ENCODE results near the gene CCDC27.
A peak's percentile ranks its signal among the peaks of the same experiment; 100 is the strongest.

CCDC27 gene

GRCh38 chr1:3817138-3817740 lies 65.0 kb downstream of the CCDC27 start:
- DNase-seq (ENCODE audit: low read depth): no peak
- TF ChIP-seq, protein P1, sequence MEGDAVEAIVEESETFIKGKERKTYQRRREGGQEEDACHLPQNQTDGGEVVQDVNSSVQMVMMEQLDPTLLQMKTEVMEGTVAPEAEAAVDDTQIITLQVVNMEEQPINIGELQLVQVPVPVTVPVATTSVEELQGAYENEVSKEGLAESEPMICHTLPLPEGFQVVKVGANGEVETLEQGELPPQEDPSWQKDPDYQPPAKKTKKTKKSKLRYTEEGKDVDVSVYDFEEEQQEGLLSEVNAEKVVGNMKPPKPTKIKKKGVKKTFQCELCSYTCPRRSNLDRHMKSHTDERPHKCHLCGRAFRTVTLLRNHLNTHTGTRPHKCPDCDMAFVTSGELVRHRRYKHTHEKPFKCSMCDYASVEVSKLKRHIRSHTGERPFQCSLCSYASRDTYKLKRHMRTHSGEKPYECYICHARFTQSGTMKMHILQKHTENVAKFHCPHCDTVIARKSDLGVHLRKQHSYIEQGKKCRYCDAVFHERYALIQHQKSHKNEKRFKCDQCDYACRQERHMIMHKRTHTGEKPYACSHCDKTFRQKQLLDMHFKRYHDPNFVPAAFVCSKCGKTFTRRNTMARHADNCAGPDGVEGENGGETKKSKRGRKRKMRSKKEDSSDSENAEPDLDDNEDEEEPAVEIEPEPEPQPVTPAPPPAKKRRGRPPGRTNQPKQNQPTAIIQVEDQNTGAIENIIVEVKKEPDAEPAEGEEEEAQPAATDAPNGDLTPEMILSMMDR (IDR thresholded peaks at IDR 0.05; ENCODE audit: insufficient read depth, low read depth, low read length, missing control alignments): no peak

GRCh38 chr1:3817821-3818597 lies 65.8 kb downstream of the CCDC27 start:
- DNase-seq (ENCODE audit: low read depth): no peak
- H3K4me3 ChIP-seq (ENCODE audit: low read length): no peak overlapping the region
- TF ChIP-seq, protein P1 (IDR thresholded peaks at IDR 0.05; ENCODE audit: insufficient read depth, low read depth, low read length, missing control alignments): no peak

More at GRCh38 chr1:3817138-3817740, 65.0 kb downstream of the CCDC27 start:
- no peak overlapping the region for H3K4me3 ChIP-seq (ENCODE audit: low read length)

DNA sequence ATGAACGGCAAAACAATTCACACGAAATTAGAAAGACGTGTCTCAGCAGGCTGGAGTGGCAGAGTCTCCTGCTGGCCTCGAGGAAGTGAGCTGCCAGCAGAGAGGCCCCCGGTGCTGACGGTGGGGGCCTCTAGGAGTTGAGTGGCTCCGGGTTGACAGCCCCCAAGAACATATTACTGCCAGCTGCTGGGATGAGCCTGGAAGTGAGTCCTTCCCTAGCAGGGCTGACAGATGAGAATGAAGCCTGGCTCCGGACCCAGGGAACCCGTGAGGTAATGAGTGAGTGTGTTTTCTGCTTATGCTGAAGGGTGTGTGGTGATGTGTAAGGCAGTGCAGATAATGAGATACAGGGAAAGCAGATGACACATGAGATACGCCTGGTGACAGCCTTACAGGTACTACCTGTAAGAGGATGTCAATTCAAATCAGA lies 67.5 kb downstream of the CCDC27 start:
- DNase-seq (ENCODE audit: low read depth): peak; percentile 67
- TF ChIP-seq, protein P1 (IDR thresholded peaks at IDR 0.05; ENCODE audit: insufficient read depth, low read depth, low read length, missing control alignments): no peak
- no peak overlapping the region for H3K4me3 ChIP-seq (ENCODE audit: low read length)

- TF ChIP-seq, protein P1 (IDR thresholded peaks at IDR 0.05; ENCODE audit: insufficient read depth, low read depth, low read length, missing control alignments): no peak
- no peak for DNase-seq (ENCODE audit: low read depth)
- H3K4me3 ChIP-seq (ENCODE audit: low read length): no peak overlapping the region
These were observed 68.1 kb downstream of the CCDC27 start for GRCh38 chr1:3820316-3820715.

DNA sequence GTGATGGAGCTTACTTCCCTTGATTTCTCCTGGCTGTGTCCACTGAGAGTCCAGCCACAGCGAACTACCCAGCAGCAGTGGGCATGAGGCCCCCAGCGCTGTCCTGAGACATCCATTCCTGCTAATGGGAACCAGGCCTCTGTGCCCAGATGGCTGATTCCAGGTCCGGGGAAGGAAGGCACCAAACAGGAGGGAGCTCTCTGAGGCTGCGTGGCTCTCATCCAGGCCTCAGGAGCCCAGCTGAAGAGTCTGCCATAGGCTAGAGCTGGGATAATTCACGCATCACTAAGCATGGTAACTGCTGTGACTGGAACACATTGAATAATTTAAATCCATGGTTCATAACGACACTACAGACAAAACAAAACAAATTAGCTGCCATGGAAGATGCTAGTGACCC lies 68.8 kb downstream of the CCDC27 start:
- H3K4me3 ChIP-seq (ENCODE audit: low read length): no peak overlapping the region
- TF ChIP-seq, protein P1 (IDR thresholded peaks at IDR 0.05; ENCODE audit: insufficient read depth, low read depth, low read length, missing control alignments): no peak
- no peak for DNase-seq (ENCODE audit: low read depth)
